PC-3 (cell line): ENCODE results near the gene OR2L13. TPM values are rescaled to one million over a fixed set of nuclear protein-coding genes. Genes with fewer than 3 reads are reported as not detected.

Source experiments
- ATAC-seq: fragments of 200-7000 bp; cut with Tn5 transposase; 2 replicates; pipeline ENCODE4 v1.9.1; 2020; ENCODE audit warnings: mild to moderate bottlenecking, moderate library complexity
- BruUV-seq: library from RNA; stranded (reverse); fragments of 400-500 nt; replicated peaks from 2 replicates; lab custom pipeline; 2021; lab: Mats Ljungman, UMichigan
- CTCF ChIA-PET: fragments of 300-600 bp; sonication (Branson Sonifier 250); formaldehyde crosslinking; loops from one replicate; lab custom pipeline; 2022; ENCODE audit warnings: antibody characterized with exemption; lab: Charles Lee
- POLR2A ChIA-PET: fragments of 300-600 bp; sonication (Branson Sonifier 250); formaldehyde crosslinking; loops from one replicate; lab custom pipeline; 2022; ENCODE audit warnings: antibody characterized with exemption; ENCODE audit not compliant: unreplicated experiment; lab: Charles Lee
- DNase-seq: peaks from one replicate; pipeline ENCODE4 v3.0.0-alpha.2; 2015
- H2AFZ ChIP-seq: fragments of 300-600 bp; sonication (generic); 2 replicates; pipeline ENCODE4 v1.6.0; 2016; ENCODE audit warnings: antibody characterized with exemption, low read length
- H3F3A ChIP-seq: fragments of 300-600 bp; sonication (generic); one replicate; pipeline ENCODE4 v1.6.0; 2017; ENCODE audit warnings: antibody characterized with exemption, low read length, control low read depth, mild to moderate bottlenecking; ENCODE audit not compliant: unreplicated experiment
- H3K27ac ChIP-seq: fragments of 300-600 bp; sonication (generic); 2 replicates; pipeline ENCODE4 v1.5.1; 2016; ENCODE audit warnings: mild to moderate bottlenecking, low read length
- H3K27me3 ChIP-seq: fragments of 300-600 bp; sonication (generic); 2 replicates; pipeline ENCODE4 v1.6.1; 2016; ENCODE audit warnings: low read length, mixed read lengths
- H3K36me3 ChIP-seq: fragments of 300-600 bp; sonication (generic); 2 replicates; pipeline ENCODE4 v1.6.1; 2016; ENCODE audit warnings: low read depth, mixed run types, low read length, mixed read lengths
- H3K4me1 ChIP-seq: fragments of 300-600 bp; sonication (generic); 2 replicates; pipeline ENCODE4 v1.5.1; 2016; ENCODE audit warnings: low read length; ENCODE audit not compliant: insufficient read depth
- H3K4me2 ChIP-seq: fragments of 300-600 bp; sonication (generic); 2 replicates; pipeline ENCODE4 v1.6.0; 2016; ENCODE audit warnings: low read length
- H3K4me3 ChIP-seq: fragments of 300-600 bp; sonication (generic); 2 replicates; pipeline ENCODE4 v1.5.1; 2016; ENCODE audit warnings: mild to moderate bottlenecking, low read length, mixed read lengths
- H3K79me2 ChIP-seq: fragments of 300-600 bp; sonication (generic); 2 replicates; pipeline ENCODE4 v1.6.1; 2017; ENCODE audit warnings: low read length, mixed read lengths
- H3K9ac ChIP-seq: fragments of 300-600 bp; sonication (generic); 2 replicates; pipeline ENCODE4 v1.6.0; 2016; ENCODE audit warnings: mild to moderate bottlenecking, low read length
- H3K9me2 ChIP-seq: fragments of 300-600 bp; sonication (generic); replicated peaks from 2 replicates; pipeline ENCODE4 v1.6.1; 2016; ENCODE audit warnings: mixed run types, low read length, mixed read lengths
- H3K9me3 ChIP-seq: fragments of 300-600 bp; sonication (generic); 2 replicates; pipeline ENCODE4 v1.6.1; 2016; ENCODE audit warnings: low read length, mixed read lengths
- H4K20me1 ChIP-seq: fragments of 300-600 bp; sonication (generic); 2 replicates; pipeline ENCODE4 v1.6.1; 2016; ENCODE audit warnings: low read length, mixed read lengths
- EZH2 ChIP-seq: fragments of 300-600 bp; sonication (generic); IDR thresholded peaks from one replicate; pipeline ENCODE4 v1.6.1; 2017; ENCODE audit warnings: antibody characterized with exemption, mild to moderate bottlenecking, low read length; ENCODE audit not compliant: unreplicated experiment
- EZH2phosphoT487 ChIP-seq: fragments of 300-600 bp; sonication (generic); IDR thresholded peaks from 2 replicates; pipeline ENCODE4 v1.6.1; 2018; ENCODE audit warnings: mild to moderate bottlenecking, antibody characterized with exemption, low read length, borderline replicate concordance
- intact Hi-C: fragments of 100-400 bp; cut with micrococcal nuclease; formaldehyde crosslinking; loops from 2 replicates; pipeline ENCODE4 v1.9.0; 2023
- total RNA-seq: library from RNA; depleted of rRNA; stranded (reverse); fragments of >200 nt; gene quantifications from 2 replicates; pipeline ENCODE4 v1.2.3, GENCODE V29; 2014
- TF ChIP-seq, protein P1 (sequence below): fragments of 300-600 bp; sonication (generic); conservative IDR thresholded peaks from 2 replicates; pipeline ENCODE4 v1.5.1; 2017; ENCODE audit warnings: antibody characterized with exemption, low read depth, mild to moderate bottlenecking, low read length

OR2L13 gene
- total RNA-seq, 1 experiment from 2014 or later: not detected

DNA sequence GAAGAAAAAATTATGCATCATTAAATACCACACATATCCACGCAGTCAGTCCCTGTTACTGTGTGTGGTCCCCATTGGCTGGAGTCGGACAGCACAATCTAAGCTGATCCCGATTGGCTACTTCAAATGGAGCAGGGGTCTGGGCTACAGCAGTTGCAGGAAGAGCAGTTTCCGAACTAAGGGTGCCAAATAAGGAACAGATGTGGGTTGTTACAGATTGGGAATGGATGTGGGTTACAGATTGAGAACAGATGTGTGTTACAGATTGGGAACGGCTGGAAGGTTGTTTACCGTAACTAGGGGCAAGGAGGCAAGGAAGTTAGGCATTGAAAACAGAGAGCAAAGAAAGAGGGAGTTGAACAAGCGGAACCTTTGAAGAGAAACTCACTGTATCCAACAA is 19.9 kb downstream of the OR2L13 start:
- H3K9me3 ChIP-seq: peaks cover 41% of the 10 kb centered on the region
- no peaks in the 10 kb centered on the region for H3F3A ChIP-seq
- H3K4me1 ChIP-seq: no peaks in the 10 kb centered on the region
- POLR2A ChIA-PET: no interaction called here
- no peaks in the 10 kb centered on the region for H3K27me3 ChIP-seq
- no peaks in the 10 kb centered on the region for H4K20me1 ChIP-seq
- TF ChIP-seq EZH2: no peak
- TF ChIP-seq, protein P1, sequence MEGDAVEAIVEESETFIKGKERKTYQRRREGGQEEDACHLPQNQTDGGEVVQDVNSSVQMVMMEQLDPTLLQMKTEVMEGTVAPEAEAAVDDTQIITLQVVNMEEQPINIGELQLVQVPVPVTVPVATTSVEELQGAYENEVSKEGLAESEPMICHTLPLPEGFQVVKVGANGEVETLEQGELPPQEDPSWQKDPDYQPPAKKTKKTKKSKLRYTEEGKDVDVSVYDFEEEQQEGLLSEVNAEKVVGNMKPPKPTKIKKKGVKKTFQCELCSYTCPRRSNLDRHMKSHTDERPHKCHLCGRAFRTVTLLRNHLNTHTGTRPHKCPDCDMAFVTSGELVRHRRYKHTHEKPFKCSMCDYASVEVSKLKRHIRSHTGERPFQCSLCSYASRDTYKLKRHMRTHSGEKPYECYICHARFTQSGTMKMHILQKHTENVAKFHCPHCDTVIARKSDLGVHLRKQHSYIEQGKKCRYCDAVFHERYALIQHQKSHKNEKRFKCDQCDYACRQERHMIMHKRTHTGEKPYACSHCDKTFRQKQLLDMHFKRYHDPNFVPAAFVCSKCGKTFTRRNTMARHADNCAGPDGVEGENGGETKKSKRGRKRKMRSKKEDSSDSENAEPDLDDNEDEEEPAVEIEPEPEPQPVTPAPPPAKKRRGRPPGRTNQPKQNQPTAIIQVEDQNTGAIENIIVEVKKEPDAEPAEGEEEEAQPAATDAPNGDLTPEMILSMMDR: no peak
- TF ChIP-seq EZH2phosphoT487: no peak
- no peak overlapping the region for H3K4me3 ChIP-seq
- H3K9ac ChIP-seq: no peak overlapping the region
- peaks cover 4% of the 10 kb centered on the region; the same call in 1 of the 2 replicates for H3K36me3 ChIP-seq
- no peak overlapping the region for H2AFZ ChIP-seq
- CTCF ChIA-PET: no interaction called here
- no peak for DNase-seq
- H3K27ac ChIP-seq: no peak overlapping the region
- ATAC-seq: no peak
- intact Hi-C loops: no loop called here
- no peaks in the 10 kb centered on the region for H3K79me2 ChIP-seq
- no TSS peak for BruUV-seq
- H3K9me2 ChIP-seq: no peaks in the 10 kb centered on the region
- no peak overlapping the region for H3K4me2 ChIP-seq

DNA sequence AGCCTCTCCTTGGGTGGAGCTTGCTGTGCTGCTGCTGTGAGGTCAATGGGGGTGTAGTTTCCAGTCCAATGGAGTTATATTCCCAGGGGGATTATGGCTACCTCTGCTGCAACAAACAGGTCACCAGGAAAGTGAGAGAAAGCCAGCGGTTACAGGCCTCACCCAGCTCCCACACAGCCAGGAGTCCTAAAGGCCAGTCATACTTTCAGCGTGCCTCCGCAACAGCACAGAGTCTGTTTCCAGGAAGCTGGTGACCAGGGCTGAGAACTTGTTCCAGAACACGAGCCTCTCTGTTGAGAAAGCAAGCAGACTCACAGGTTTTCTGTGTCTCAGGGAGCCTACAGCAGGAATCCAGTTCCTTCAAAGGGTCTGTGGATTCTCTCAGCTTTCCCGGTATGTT is 32.7 kb downstream of the OR2L13 start:
- DNase-seq: no peak
- Histone ChIP-seq H3K4me3 (no peak overlapping the region), H3K27me3 (no peaks in the 10 kb centered on the region), H3F3A (no peaks in the 10 kb centered on the region), H4K20me1 (no peaks in the 10 kb centered on the region), H3K9me3 (no peaks in the 10 kb centered on the region), H3K9me2 (no peaks in the 10 kb centered on the region), H3K4me1 (no peaks in the 10 kb centered on the region), H3K27ac (no peak overlapping the region), H3K9ac (no peak overlapping the region), H2AFZ (no peak overlapping the region), H3K4me2 (no peak overlapping the region), H3K36me3 (no peaks in the 10 kb centered on the region), H3K79me2 (no peaks in the 10 kb centered on the region)
- no TSS peak for BruUV-seq
- POLR2A ChIA-PET: interaction anchor here (0.7 kb wide), 1 partner anchor 25 kb away, joined by 3 read pairs; no protein-coding TSS in a partner anchor
- no peak for ATAC-seq
- TF ChIP-seq, protein P1: no peak
- TF ChIP-seq EZH2: no peak
- no peak for TF ChIP-seq EZH2phosphoT487
- CTCF ChIA-PET: no interaction called here
- intact Hi-C loops: no loop called here

DNA sequence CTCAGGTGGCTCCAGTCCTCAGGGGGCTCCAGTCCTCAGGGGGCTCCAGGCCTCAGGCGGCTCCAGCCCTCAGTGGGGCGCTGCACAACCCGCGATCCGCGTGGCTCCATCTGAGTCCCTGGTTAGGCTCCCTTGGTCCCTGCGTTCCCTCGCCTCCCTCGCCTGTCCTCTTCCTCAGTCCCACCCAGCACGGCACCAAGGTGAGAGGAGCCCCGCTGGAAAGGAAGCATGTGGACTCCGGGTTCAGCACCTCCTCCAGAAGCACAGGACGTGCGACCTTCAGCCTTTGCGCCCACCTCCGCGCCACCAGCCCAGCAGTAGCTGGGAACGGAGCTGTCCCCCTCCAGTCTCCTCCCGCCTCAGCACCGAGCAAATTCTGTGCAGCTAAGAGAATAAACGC is 41.8 kb downstream of the OR2L13 start:
- ChIA-PET CTCF (no interaction called here), POLR2A (no interaction called here)
- Histone ChIP-seq H3K9ac (no peak overlapping the region), H3K4me2 (no peak overlapping the region), H2AFZ (no peak overlapping the region), H4K20me1 (no peaks in the 10 kb centered on the region), H3K9me2 (no peaks in the 10 kb centered on the region), H3K4me1 (peaks cover 22% of the 10 kb centered on the region), H3K27ac (no peak overlapping the region), H3F3A (peaks cover 7% of the 10 kb centered on the region), H3K27me3 (no peaks in the 10 kb centered on the region), H3K36me3 (no peaks in the 10 kb centered on the region), H3K79me2 (no peaks in the 10 kb centered on the region), H3K4me3 (no peak overlapping the region), H3K9me3 (no peaks in the 10 kb centered on the region; the same call in 1 of the 2 replicates)
- no peak for DNase-seq
- no peak for ATAC-seq
- no TSS peak for BruUV-seq
- intact Hi-C loops: no loop called here
- no peak for TF ChIP-seq EZH2
- no peak for TF ChIP-seq EZH2phosphoT487
- TF ChIP-seq, protein P1: no peak
